ENCODE data around the gene AARS2.

The AARS2 gene

GRCh38 chr6:44275749-44276648, 37.1 kb downstream of the AARS2 start:
- DNase-seq (ENCODE audit: low read depth in 2 of 2) = no peak

GRCh38 chr6:44275271-44275748, 37.8 kb downstream of the AARS2 start:
- DNase-seq (ENCODE audit: low read depth in 2 of 2) = no peak

- DNase-seq (ENCODE audit: low read depth in 2 of 2) = no peak
Observed at GRCh38 chr6:44273617-44274016, 39.5 kb downstream of the AARS2 start.

GRCh38 chr6:44272999-44273566, 40.1 kb downstream of the AARS2 start:
- DNase-seq (ENCODE audit: low read depth in 2 of 2) = no peak

GRCh38 chr6:44272529-44272928, 40.6 kb downstream of the AARS2 start:
- no peak for DNase-seq (ENCODE audit: low read depth in 2 of 2)

GRCh38 chr6:44271914-44272313, 41.2 kb downstream of the AARS2 start:
- no peak for DNase-seq (ENCODE audit: low read depth in 2 of 2)

GRCh38 chr6:44271406-44271723, 41.8 kb downstream of the AARS2 start:
- no peak for DNase-seq (ENCODE audit: low read depth in 2 of 2)

GRCh38 chr6:44270526-44271405, 42.4 kb downstream of the AARS2 start:
- DNase-seq (ENCODE audit: low read depth in 2 of 2) = no peak

GRCh38 chr6:44269921-44270525, 43.1 kb downstream of the AARS2 start, which contains the start of gene TMEM151B:
Gene TMEM151B (plus strand): TSS chr6:44270450. CDS start chr6:44270743, 293 bp downstream.
- no peak for DNase-seq (ENCODE audit: low read depth in 2 of 2)

GRCh38 chr6:44269178-44269920, 43.8 kb downstream of the AARS2 start:
- no peak for DNase-seq (ENCODE audit: low read depth in 2 of 2)

GRCh38 chr6:44268095-44268628, 45.0 kb downstream of the AARS2 start:
- no peak for DNase-seq (ENCODE audit: low read depth in 2 of 2)

- no peak for DNase-seq (ENCODE audit: low read depth in 2 of 2)
Observed at GRCh38 chr6:44267252-44267651, 45.9 kb downstream of the AARS2 start.

GRCh38 chr6:44266347-44266746, 46.8 kb downstream of the AARS2 start:
- no peak for DNase-seq (ENCODE audit: low read depth in 2 of 2)

GRCh38 chr6:44265722-44266233, 47.4 kb downstream of the AARS2 start:
- DNase-seq (ENCODE audit: low read depth in 2 of 2) = no peak

- peak; percentile 88 to 94 for DNase-seq (ENCODE audit: low read depth in 2 of 2)
Observed at GRCh38 chr6:44265007-44265721, 48.0 kb downstream of the AARS2 start, which contains the start of gene NFKBIE. Gene NFKBIE (minus strand): TSS chr6:44265551. CDS start chr6:44265346, 205 bp downstream.

GRCh38 chr6:44264154-44265006, 48.8 kb downstream of the AARS2 start:
- no peak for DNase-seq (ENCODE audit: low read depth in 2 of 2)

GRCh38 chr6:44263354-44264100, 49.6 kb downstream of the AARS2 start:
- no peak for DNase-seq (ENCODE audit: low read depth in 2 of 2)

Data from stimulated activated CD4-positive, alpha-beta T cell treated with anti-CD3 and anti-CD28 coated beads, Interleukin-15, amount 100 ng/mL, for 48 hours (primary cell).